ENCODE measurements around the gene QPRT. TPM values are rescaled to one million over a fixed set of nuclear protein-coding genes. Genes with fewer than 3 reads are reported as not detected.
"Not testable (repeated sequence)": the region's sequence is repeated elsewhere in the genome, so short reads cannot be mapped to it uniquely, and the experiment has no call there.

QPRT gene
- polyA plus RNA-seq, 1 experiment = 4.2 TPM

- Histone ChIP-seq H3K4me3 (ENCODE audit: low read depth, low read length) (no peak overlapping the region), H3K27me3 (ENCODE audit: control insufficient read depth, insufficient read depth, low read length) (no peaks in the 10 kb centered on the region), H3K36me3 (ENCODE audit: control insufficient read depth, insufficient read depth, low read length) (no peaks in the 10 kb centered on the region)
- no peak for TF ChIP-seq CTCF (IDR thresholded peaks at IDR 0.05; ENCODE audit: insufficient read depth, low read depth, low read length)
- ChIA-PET POLR2A (no interaction called here), CTCF (interaction anchor here (0.6 kb wide), 1 partner anchor 11 kb away, joined by 3 read pairs; no protein-coding TSS in a partner anchor)
- no peak for DNase-seq (ENCODE audit: low read depth)
Measured at GRCh38 chr16:29650771-29651170, 28.2 kb upstream of the QPRT start.

GRCh38 chr16:29651774-29652349 lies 27.1 kb upstream of the QPRT start:
- CTCF ChIA-PET = no interaction called here
- no peak overlapping the region for H3K4me3 ChIP-seq (ENCODE audit: low read depth, low read length)
- H3K36me3 ChIP-seq (ENCODE audit: control insufficient read depth, insufficient read depth, low read length) = no peaks in the 10 kb centered on the region
- H3K27me3 ChIP-seq (ENCODE audit: control insufficient read depth, insufficient read depth, low read length) = no peaks in the 10 kb centered on the region
- POLR2A ChIA-PET = no interaction called here
- no peak for DNase-seq (ENCODE audit: low read depth)
- no peak for TF ChIP-seq CTCF (IDR thresholded peaks at IDR 0.05; ENCODE audit: insufficient read depth, low read depth, low read length)

- H3K36me3 ChIP-seq (ENCODE audit: control insufficient read depth, insufficient read depth, low read length) = no peaks in the 10 kb centered on the region
- TF ChIP-seq CTCF (IDR thresholded peaks at IDR 0.05; ENCODE audit: insufficient read depth, low read depth, low read length) = no peak
- no peaks in the 10 kb centered on the region for H3K27me3 ChIP-seq (ENCODE audit: control insufficient read depth, insufficient read depth, low read length)
- H3K4me3 ChIP-seq (ENCODE audit: low read depth, low read length) = no peak overlapping the region
- ChIA-PET CTCF (no interaction called here), POLR2A (no interaction called here)
- DNase-seq (ENCODE audit: low read depth) = no peak
Measured at GRCh38 chr16:29653471-29653870, 25.5 kb upstream of the QPRT start.

- H3K4me3 ChIP-seq (ENCODE audit: low read depth, low read length); POLR2A ChIA-PET; H3K36me3 ChIP-seq (ENCODE audit: control insufficient read depth, insufficient read depth, low read length); H3K27me3 ChIP-seq (ENCODE audit: control insufficient read depth, insufficient read depth, low read length); DNase-seq (ENCODE audit: low read depth); CTCF ChIA-PET: not testable (repeated sequence)
Measured at GRCh38 chr16:29653890-29654289, 25.1 kb upstream of the QPRT start.

GRCh38 chr16:29656688-29657523 lies 22.1 kb upstream of the QPRT start:
- ChIA-PET CTCF (no interaction called here), POLR2A (no interaction called here)
- TF ChIP-seq CTCF (IDR thresholded peaks at IDR 0.05; ENCODE audit: insufficient read depth, low read depth, low read length) = no peak
- no peak for DNase-seq (ENCODE audit: low read depth)
- no peaks in the 10 kb centered on the region for H3K36me3 ChIP-seq (ENCODE audit: control insufficient read depth, insufficient read depth, low read length)
- H3K4me3 ChIP-seq (ENCODE audit: low read depth, low read length) = no peak overlapping the region
- no peaks in the 10 kb centered on the region for H3K27me3 ChIP-seq (ENCODE audit: control insufficient read depth, insufficient read depth, low read length)

Measured in BJ (cell line).